K562 (cell line): ENCODE data around the gene ADTRP. TPM values are rescaled to one million over a fixed set of nuclear protein-coding genes. Genes with fewer than 3 reads are reported as not detected.
A peak's percentile ranks its signal among the peaks of the same experiment; 100 is the strongest.

Experiments
- ATAC-seq: fragments of 200-7000 bp; cut with Tn5 transposase; 3 replicates; pipeline ENCODE4 v1.9.1; 2020; ENCODE audit warnings: moderate library complexity
- BruUV-seq: library from RNA; stranded (reverse); fragments of 400-500 nt; replicated peaks from 2 replicates; lab custom pipeline; 2021; lab: Mats Ljungman, UMichigan
- CTCF ChIA-PET: fragments of 300-600 bp; formaldehyde crosslinking; extraction: SDS; loops from one replicate; lab custom pipeline; 2021; ENCODE audit warnings: low intra/inter-chr PET ratio; lab: Yijun Ruan, JAX
- POLR2A ChIA-PET: fragments of 300-600, 350-650 bp; sonication (Branson Sonifier 250); formaldehyde crosslinking; extraction: SDS; loops from one replicate; lab custom pipeline; 2021; ENCODE audit warnings: antibody characterized with exemption, inconsistent platforms; lab: Yijun Ruan, JAX
- DNase-seq, 4 experiments: peaks; one replicate each; pipeline versions ENCODE4 v3.0.0 to v3.0.0-alpha.2; 2011 to 2018; ENCODE audit warnings: low spot score in 3 of 4, mixed read lengths in 3 of 4; ENCODE audit errors: extremely low read depth in 1 of 4
- FAIRE-seq: peaks from 2 replicates; lab custom pipeline; 2011; peaks lifted over from hg19 to GRCh38; lab: Jason Lieb, UNC
- H2AFZ ChIP-seq: 2 replicates; pipeline ENCODE4 v1.6.0; 2011; ENCODE audit warnings: low read depth, low read length, control low read depth, inconsistent platforms
- H3K27ac ChIP-seq: fragments of 200-600 bp; 3 replicates; pipeline ENCODE4 v1.8.0; 2011; ENCODE audit warnings: low read depth, mild to moderate bottlenecking, control low read depth, inconsistent platforms, low read length, moderate library complexity, mixed read lengths; ENCODE audit errors: extremely low read depth
- H3K27me3 ChIP-seq, 2 experiments: fragments of 300-600 bp in 1 of 2; 2 replicates in 1 of 2; 3 replicates in 1 of 2; pipeline versions ENCODE4 v1.6.0 to v1.8.0; 2011; ENCODE audit warnings: inconsistent platforms in 2 of 2, low read length in 2 of 2, mild to moderate bottlenecking in 1 of 2, mixed read lengths in 1 of 2, moderate library complexity in 1 of 2; ENCODE audit not compliant: control insufficient read depth in 2 of 2, insufficient read depth in 2 of 2
- H3K36me3 ChIP-seq: fragments of 300-600 bp; 3 replicates; pipeline ENCODE4 v1.8.0; 2011; ENCODE audit warnings: mild to moderate bottlenecking, low read length, inconsistent platforms; ENCODE audit not compliant: control insufficient read depth, insufficient read depth
- H3K4me1 ChIP-seq, 2 experiments: fragments of 200-600 bp in 1 of 2; replicated peaks in 1 of 2; 2 replicates in 1 of 2; 3 replicates in 1 of 2; pipeline versions ENCODE4 v1.5.1 to v1.8.0; 2011; ENCODE audit warnings: inconsistent platforms in 2 of 2, low read length in 2 of 2, mild to moderate bottlenecking in 1 of 2, mixed read lengths in 1 of 2, moderate library complexity in 1 of 2; ENCODE audit not compliant: control insufficient read depth in 2 of 2, insufficient read depth in 2 of 2
- H3K4me2 ChIP-seq: 2 replicates; pipeline ENCODE4 v1.6.1; 2011; ENCODE audit warnings: low read length, control low read depth, inconsistent platforms, mixed read lengths; ENCODE audit not compliant: insufficient read depth
- H3K4me3 ChIP-seq: fragments of 200-600 bp; sonication (generic), shearing (Covaris generic); 2 replicates; pipeline ENCODE4 v1.5.1; 2016; ENCODE audit warnings: control low read depth, inconsistent platforms
- H3K79me2 ChIP-seq: fragments of 200-600 bp; 3 replicates; pipeline ENCODE4 v1.8.0; 2011; ENCODE audit warnings: low read length, inconsistent platforms; ENCODE audit not compliant: control insufficient read depth, insufficient read depth
- H3K9ac ChIP-seq, 2 experiments: 2 replicates each; pipeline versions ENCODE4 v1.6.0 to v1.6.1; 2011; ENCODE audit warnings: low read depth in 2 of 2, low read length in 2 of 2, control low read depth in 1 of 2, inconsistent platforms in 1 of 2, mild to moderate bottlenecking in 1 of 2, mixed read lengths in 1 of 2; ENCODE audit not compliant: insufficient read depth in 1 of 2
- H3K9me1 ChIP-seq: one replicate; pipeline ENCODE4 v1.6.0; 2011; ENCODE audit warnings: inconsistent platforms, mild to moderate bottlenecking, low read length, moderate library complexity; ENCODE audit not compliant: control insufficient read depth, insufficient read depth
- H3K9me3 ChIP-seq: replicated peaks from 2 replicates; pipeline ENCODE4 v1.5.1; 2011; ENCODE audit warnings: low read depth, low read length, inconsistent platforms; ENCODE audit not compliant: control insufficient read depth, insufficient read depth
- H4K20me1 ChIP-seq: replicated peaks from 2 replicates; pipeline ENCODE4 v1.6.1; 2011; ENCODE audit warnings: low read length, inconsistent platforms, mixed read lengths; ENCODE audit not compliant: control insufficient read depth, insufficient read depth
- ARID1B ChIP-seq: fragments of 450-650 bp; IDR thresholded peaks from 2 replicates; pipeline ENCODE4 v1.6.1; 2016; ENCODE audit warnings: antibody characterized with exemption, mild to moderate bottlenecking, inconsistent platforms
- CREB5 ChIP-seq: fragments of 250-450 bp; sonication (Bioruptor Pico); IDR thresholded peaks from 2 replicates; pipeline ENCODE4 v1.5.0; 2020; ENCODE audit warnings: mild to moderate bottlenecking
- CXXC5 ChIP-seq: fragments of 250-450 bp; sonication (Bioruptor Pico); IDR thresholded peaks from 2 replicates; pipeline ENCODE4 v1.8.0; 2022; ENCODE audit warnings: inconsistent platforms, mild to moderate bottlenecking, moderate library complexity
- ID3 ChIP-seq, 2 experiments: fragments of 250-450 bp in 1 of 2; fragments of 450-650 bp in 1 of 2; sonication (Bioruptor Pico) in 1 of 2; IDR thresholded peaks; 2 replicates each; pipeline versions ENCODE4 v1.6.1 to v1.8.0; 2016 to 2021; ENCODE audit warnings: mild to moderate bottlenecking in 2 of 2, moderate library complexity in 2 of 2, missing compliant biosample characterization in 1 of 2, missing genetic modification characterization in 1 of 2
- NCOR1 ChIP-seq: fragments of 450-650 bp; IDR thresholded peaks from 2 replicates; pipeline ENCODE4 v1.6.1; 2016; ENCODE audit warnings: mild to moderate bottlenecking, moderate library complexity
- SAFB ChIP-seq: fragments of 200-400 bp; formaldehyde crosslinking; IDR thresholded peaks from 2 replicates; pipeline ENCODE4 v1.6.1; 2017; ENCODE audit warnings: low read depth, low read length, borderline replicate concordance
- TCF3 ChIP-seq: sonication (generic); formaldehyde crosslinking; IDR thresholded peaks from 2 replicates; pipeline ENCODE4 v1.4.0; 2020; ENCODE audit warnings: mild to moderate bottlenecking, missing genetic modification reagents
- ZNF212 ChIP-seq: fragments of 450-650 bp; formaldehyde crosslinking; IDR thresholded peaks from 2 replicates; pipeline ENCODE4 v1.4.0; 2020; ENCODE audit warnings: mild to moderate bottlenecking
- ZNF444 ChIP-seq: fragments of 250-450 bp; sonication (Bioruptor Pico); IDR thresholded peaks from 2 replicates; pipeline ENCODE4 v1.4.0; 2020; ENCODE audit warnings: mild to moderate bottlenecking, moderate library complexity
- WGBS: fragments of 100-300 bp; shearing (Covaris generic); methylation state at CpG from one replicate; pipeline ENCODE4 v1.1.6; 2016; ENCODE audit warnings: low coverage, mixed read lengths; ENCODE audit not compliant: insufficient coverage; ENCODE audit errors: missing lambda C conversion rate; 5-methylcytosine and 5-hydroxymethylcytosine counted together
- in situ Hi-C: fragments of 300-500 bp; cut with MboI; formaldehyde crosslinking; loops from 4 replicates; pipeline ENCODE4 v1.15.0; 2018; ENCODE audit warnings: inconsistent platforms, mixed read lengths
- intact Hi-C: fragments of 100-400 bp; cut with micrococcal nuclease; formaldehyde crosslinking; loops from 2 replicates; pipeline ENCODE4 v1.14.2; 2022
- polyA plus RNA-seq, 8 experiments: library from polyadenylated mRNA; depleted of rRNA in 4 of 8; stranded (reverse) in 5 of 8; unstranded in 3 of 8; fragments of >200 nt; fragmentation: Nextera tagmentation in 2 of 8; fragmentation: Illumina TruSeq in 1 of 8; extraction: Ambion mirVana in 2 of 8; extraction: Trizol in 1 of 8; gene quantifications; 2 replicates each; pipeline versions ENCODE4 v1.2.1 to v1.2.3, GENCODE V29; 2011 to 2014; ENCODE audit warnings: inconsistent platforms in 1 of 8, missing spikeins in 1 of 8
- total RNA-seq, 7 experiments: library from RNA; depleted of rRNA in 6 of 7; stranded (reverse); fragments of >200 nt in 6 of 7; fragmentation: Illumina TruSeq in 2 of 7; extraction: Trizol in 2 of 7; gene quantifications; 2 replicates each; pipeline versions ENCODE4 v1.2.1 to v1.2.3, GENCODE V29; 2011 to 2021; ENCODE audit warnings: low replicate concordance in 1 of 7
- TF ChIP-seq, protein P1 (sequence below): fragments of 450-650 bp; IDR thresholded peaks from 2 replicates; pipeline ENCODE4 v1.6.1; 2016; ENCODE audit warnings: mild to moderate bottlenecking
- TF ChIP-seq, protein P2 (sequence below): fragments of 450-650 bp; IDR thresholded peaks from 2 replicates; pipeline ENCODE4 v1.6.1; 2017; ENCODE audit warnings: antibody characterized with exemption
- TF ChIP-seq, protein P3 (sequence below): IDR thresholded peaks from 2 replicates; pipeline ENCODE4 v1.6.1; 2011; ENCODE audit warnings: borderline replicate concordance, low read depth, mild to moderate bottlenecking, moderate library complexity, low read length; ENCODE audit not compliant: insufficient read depth, poor library complexity, severe bottlenecking

The ADTRP gene
- total and polyA plus RNA-seq, 9 of the 15 experiments (the other 6 are each of a cell fraction or from before 2014, with no cell fraction given), result 7.4 to 24.0 (median 13.6) TPM

- BruUV-seq, result no TSS peak
- H3K27ac ChIP-seq, result no peak overlapping the region
- no peak overlapping the region for H3K4me2 ChIP-seq
- in situ Hi-C loops (no loop called here), intact Hi-C loops (no loop called here)
- DNase-seq (no peak), FAIRE-seq (no peak), ATAC-seq (no peak)
- 0 out of 2 replicates have a peak overlapping the region, but pooled peaks have one; percentile 12 for H2AFZ ChIP-seq
- no peaks in the 10 kb centered on the region for H3K79me2 ChIP-seq
- H3K36me3 ChIP-seq, result no peaks in the 10 kb centered on the region
- ChIA-PET POLR2A (interaction anchor here (0.5 to 1.0 kb wide), 3 partner anchors 9 to 155 kb away, joined by 3 to 9 read pairs (median 3); no protein-coding TSS in a partner anchor), CTCF (no interaction called here)
- H3K9ac ChIP-seq, result no peak overlapping the region
- no peak overlapping the region for H3K4me3 ChIP-seq
- H3K9me3 ChIP-seq, result no peaks in the 10 kb centered on the region
- H3K9me1 ChIP-seq, result no peaks in the 10 kb centered on the region
- no peaks in the 10 kb centered on the region for H3K27me3 ChIP-seq
- H3K4me1 ChIP-seq, result peaks cover 0 to 8% of the 10 kb centered on the region in 2 experiments; a peak in 3 of 5 replicates
- WGBS, result 10% methylated on average over 8 of the region's 8 CpGs
- H4K20me1 ChIP-seq, result no peaks in the 10 kb centered on the region
- TF ChIP-seq ID3 (CRISPR knock-in tag; IDR thresholded peaks at IDR 0.05) (no peak), ID3 (tag; IDR thresholded peaks at IDR 0.05) (no peak), ZNF212 (CRISPR knock-in tag) (no peak), NCOR1 (0 out of 2 replicates have a peak, but pooled peaks have one; percentile 17), ZNF444 (CRISPR knock-in tag) (no peak), CXXC5 (CRISPR knock-in tag) (peak; percentile 32; the same call in 1 of the 2 replicates), ARID1B (peak; percentile 66), CREB5 (CRISPR knock-in tag) (no peak), TCF3 (peak; percentile 23; the same call in 1 of the 2 replicates), SAFB (no peak)
- TF ChIP-seq, protein P1, sequence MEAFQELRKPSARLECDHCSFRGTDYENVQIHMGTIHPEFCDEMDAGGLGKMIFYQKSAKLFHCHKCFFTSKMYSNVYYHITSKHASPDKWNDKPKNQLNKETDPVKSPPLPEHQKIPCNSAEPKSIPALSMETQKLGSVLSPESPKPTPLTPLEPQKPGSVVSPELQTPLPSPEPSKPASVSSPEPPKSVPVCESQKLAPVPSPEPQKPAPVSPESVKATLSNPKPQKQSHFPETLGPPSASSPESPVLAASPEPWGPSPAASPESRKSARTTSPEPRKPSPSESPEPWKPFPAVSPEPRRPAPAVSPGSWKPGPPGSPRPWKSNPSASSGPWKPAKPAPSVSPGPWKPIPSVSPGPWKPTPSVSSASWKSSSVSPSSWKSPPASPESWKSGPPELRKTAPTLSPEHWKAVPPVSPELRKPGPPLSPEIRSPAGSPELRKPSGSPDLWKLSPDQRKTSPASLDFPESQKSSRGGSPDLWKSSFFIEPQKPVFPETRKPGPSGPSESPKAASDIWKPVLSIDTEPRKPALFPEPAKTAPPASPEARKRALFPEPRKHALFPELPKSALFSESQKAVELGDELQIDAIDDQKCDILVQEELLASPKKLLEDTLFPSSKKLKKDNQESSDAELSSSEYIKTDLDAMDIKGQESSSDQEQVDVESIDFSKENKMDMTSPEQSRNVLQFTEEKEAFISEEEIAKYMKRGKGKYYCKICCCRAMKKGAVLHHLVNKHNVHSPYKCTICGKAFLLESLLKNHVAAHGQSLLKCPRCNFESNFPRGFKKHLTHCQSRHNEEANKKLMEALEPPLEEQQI, result no peak
- TF ChIP-seq, protein P2, sequence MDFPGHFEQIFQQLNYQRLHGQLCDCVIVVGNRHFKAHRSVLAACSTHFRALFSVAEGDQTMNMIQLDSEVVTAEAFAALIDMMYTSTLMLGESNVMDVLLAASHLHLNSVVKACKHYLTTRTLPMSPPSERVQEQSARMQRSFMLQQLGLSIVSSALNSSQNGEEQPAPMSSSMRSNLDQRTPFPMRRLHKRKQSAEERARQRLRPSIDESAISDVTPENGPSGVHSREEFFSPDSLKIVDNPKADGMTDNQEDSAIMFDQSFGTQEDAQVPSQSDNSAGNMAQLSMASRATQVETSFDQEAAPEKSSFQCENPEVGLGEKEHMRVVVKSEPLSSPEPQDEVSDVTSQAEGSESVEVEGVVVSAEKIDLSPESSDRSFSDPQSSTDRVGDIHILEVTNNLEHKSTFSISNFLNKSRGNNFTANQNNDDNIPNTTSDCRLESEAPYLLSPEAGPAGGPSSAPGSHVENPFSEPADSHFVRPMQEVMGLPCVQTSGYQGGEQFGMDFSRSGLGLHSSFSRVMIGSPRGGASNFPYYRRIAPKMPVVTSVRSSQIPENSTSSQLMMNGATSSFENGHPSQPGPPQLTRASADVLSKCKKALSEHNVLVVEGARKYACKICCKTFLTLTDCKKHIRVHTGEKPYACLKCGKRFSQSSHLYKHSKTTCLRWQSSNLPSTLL, result no peak
- TF ChIP-seq, protein P3, sequence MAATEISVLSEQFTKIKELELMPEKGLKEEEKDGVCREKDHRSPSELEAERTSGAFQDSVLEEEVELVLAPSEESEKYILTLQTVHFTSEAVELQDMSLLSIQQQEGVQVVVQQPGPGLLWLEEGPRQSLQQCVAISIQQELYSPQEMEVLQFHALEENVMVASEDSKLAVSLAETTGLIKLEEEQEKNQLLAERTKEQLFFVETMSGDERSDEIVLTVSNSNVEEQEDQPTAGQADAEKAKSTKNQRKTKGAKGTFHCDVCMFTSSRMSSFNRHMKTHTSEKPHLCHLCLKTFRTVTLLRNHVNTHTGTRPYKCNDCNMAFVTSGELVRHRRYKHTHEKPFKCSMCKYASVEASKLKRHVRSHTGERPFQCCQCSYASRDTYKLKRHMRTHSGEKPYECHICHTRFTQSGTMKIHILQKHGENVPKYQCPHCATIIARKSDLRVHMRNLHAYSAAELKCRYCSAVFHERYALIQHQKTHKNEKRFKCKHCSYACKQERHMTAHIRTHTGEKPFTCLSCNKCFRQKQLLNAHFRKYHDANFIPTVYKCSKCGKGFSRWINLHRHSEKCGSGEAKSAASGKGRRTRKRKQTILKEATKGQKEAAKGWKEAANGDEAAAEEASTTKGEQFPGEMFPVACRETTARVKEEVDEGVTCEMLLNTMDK, result no peak
Measured at GRCh38 chr6:11729076-11729475, 49.5 kb downstream of the ADTRP start.
